Measurements from ENCODE around the gene TTLL8. TPM values are rescaled to one million over a fixed set of nuclear protein-coding genes. Genes with fewer than 3 reads are reported as not detected.

The TTLL8 gene
- total RNA-seq, 4 donors from 2014 or later: not detected

- no peak overlapping the region for H3K27ac ChIP-seq
- peaks cover 0 to 35% (median 0%) of the 10 kb centered on the region in 4 donors for H3K27me3 ChIP-seq
- peaks cover 0 to 16% (median 3%) of the 10 kb centered on the region in 3 donors for H3K4me1 ChIP-seq
- no peak for TF ChIP-seq POLR2A (IDR thresholded peaks at IDR 0.05)
- TF ChIP-seq, protein P1, sequence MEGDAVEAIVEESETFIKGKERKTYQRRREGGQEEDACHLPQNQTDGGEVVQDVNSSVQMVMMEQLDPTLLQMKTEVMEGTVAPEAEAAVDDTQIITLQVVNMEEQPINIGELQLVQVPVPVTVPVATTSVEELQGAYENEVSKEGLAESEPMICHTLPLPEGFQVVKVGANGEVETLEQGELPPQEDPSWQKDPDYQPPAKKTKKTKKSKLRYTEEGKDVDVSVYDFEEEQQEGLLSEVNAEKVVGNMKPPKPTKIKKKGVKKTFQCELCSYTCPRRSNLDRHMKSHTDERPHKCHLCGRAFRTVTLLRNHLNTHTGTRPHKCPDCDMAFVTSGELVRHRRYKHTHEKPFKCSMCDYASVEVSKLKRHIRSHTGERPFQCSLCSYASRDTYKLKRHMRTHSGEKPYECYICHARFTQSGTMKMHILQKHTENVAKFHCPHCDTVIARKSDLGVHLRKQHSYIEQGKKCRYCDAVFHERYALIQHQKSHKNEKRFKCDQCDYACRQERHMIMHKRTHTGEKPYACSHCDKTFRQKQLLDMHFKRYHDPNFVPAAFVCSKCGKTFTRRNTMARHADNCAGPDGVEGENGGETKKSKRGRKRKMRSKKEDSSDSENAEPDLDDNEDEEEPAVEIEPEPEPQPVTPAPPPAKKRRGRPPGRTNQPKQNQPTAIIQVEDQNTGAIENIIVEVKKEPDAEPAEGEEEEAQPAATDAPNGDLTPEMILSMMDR (IDR thresholded peaks at IDR 0.05): no peak
- intact Hi-C loops (cut with DNase I): no loop called here
- 30 to 56% methylated on average over 2 to 3 of the region's 19 CpGs for WGBS, 2 donors
- DNase-seq: no peak
- no peaks in the 10 kb centered on the region for H3K9me3 ChIP-seq
- H3K4me3 ChIP-seq: no peak overlapping the region
- no peaks in the 10 kb centered on the region for H3K36me3 ChIP-seq
Measured at GRCh38 chr22:49996518-49997250, 61.4 kb downstream of the TTLL8 start.

GRCh38 chr22:49996119-49996517 lies 62.0 kb downstream of the TTLL8 start:
- H3K9me3 ChIP-seq: peaks cover 0 to 4% (median 3%) of the 10 kb centered on the region in 3 donors
- no peak for DNase-seq
- TF ChIP-seq, protein P1 (IDR thresholded peaks at IDR 0.05): no peak
- TF ChIP-seq POLR2A (IDR thresholded peaks at IDR 0.05): no peak
- no peak overlapping the region for H3K4me3 ChIP-seq
- intact Hi-C loops (cut with DNase I): no loop called here
- H3K4me1 ChIP-seq: peaks cover 0 to 16% (median 3%) of the 10 kb centered on the region in 3 donors
- no peak overlapping the region for H3K27ac ChIP-seq
- peaks cover 0 to 30% (median 0%) of the 10 kb centered on the region in 4 donors for H3K27me3 ChIP-seq
- no CpG with 5 or more reads among the region's 4 CpGs for WGBS, 2 donors
- no peaks in the 10 kb centered on the region for H3K36me3 ChIP-seq

DNA sequence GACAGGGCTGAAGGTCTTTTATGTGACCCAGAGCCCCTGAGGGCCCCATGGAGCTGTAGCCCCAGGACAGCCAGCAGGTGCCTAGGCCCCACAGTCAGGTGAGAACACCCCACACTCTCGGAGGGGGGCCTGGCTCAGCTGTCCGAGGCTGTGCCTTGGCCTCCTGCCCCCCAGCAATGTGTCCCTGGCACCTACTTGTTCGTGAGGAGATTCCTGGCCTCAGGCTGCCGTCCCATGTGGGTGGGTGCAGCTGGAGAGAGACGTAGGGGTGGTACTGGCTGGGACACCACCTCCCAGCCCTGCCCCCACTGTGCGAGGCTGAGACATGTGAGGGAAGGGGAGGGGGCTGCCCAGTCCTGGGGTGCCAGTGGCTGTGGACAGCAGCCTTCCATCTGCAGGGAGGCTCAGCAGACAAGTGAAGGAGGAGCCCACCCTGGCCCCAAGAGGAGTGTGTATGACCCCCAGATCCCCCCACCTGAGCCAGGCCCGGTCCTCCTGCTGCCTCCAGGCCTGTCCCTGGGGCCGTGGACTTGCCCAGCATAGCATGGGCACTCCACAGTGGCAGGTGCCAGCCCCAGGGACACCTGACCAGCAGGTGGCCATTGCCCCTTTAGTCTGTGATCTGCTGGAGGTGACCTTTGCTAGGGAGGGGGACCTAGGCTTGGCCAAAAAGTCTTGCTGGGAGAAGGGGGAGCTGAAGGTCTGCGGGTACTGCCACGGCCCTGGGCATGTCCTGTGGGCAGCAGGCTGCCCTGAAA lies 62.6 kb downstream of the TTLL8 start:
- H3K4me1 ChIP-seq: peaks cover 0 to 16% (median 3%) of the 10 kb centered on the region in 3 donors
- peaks cover 0 to 9% (median 8%) of the 10 kb centered on the region in 3 donors for H3K9me3 ChIP-seq
- WGBS, 2 donors: 44 to 80% methylated on average over 1 to 2 of the region's 10 CpGs
- H3K27me3 ChIP-seq: peaks cover 0 to 25% (median 0%) of the 10 kb centered on the region in 4 donors
- no peak for DNase-seq
- TF ChIP-seq, protein P1 (IDR thresholded peaks at IDR 0.05): no peak
- no peak for TF ChIP-seq POLR2A (IDR thresholded peaks at IDR 0.05)
- H3K27ac ChIP-seq: no peak overlapping the region
- intact Hi-C loops (cut with DNase I): no loop called here
- no peak overlapping the region for H3K4me3 ChIP-seq
- no peaks in the 10 kb centered on the region for H3K36me3 ChIP-seq

DNA sequence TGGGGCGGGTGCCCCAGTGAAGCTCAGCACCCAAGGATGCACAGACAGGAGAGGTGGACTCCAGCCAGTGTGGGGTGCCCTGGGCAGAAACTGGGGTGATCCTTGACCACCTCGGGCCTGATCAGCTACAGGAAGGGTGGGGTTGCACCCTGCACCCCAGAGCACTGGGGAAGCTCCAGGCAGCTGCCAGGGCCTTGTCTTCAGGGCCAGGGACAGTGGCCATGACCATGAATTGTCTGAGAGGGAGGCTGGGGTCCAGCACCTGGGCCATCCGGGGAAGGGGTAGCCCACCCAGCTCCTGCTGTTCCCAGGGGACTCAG lies 63.1 kb downstream of the TTLL8 start:
- Histone ChIP-seq H3K27me3 (peaks cover 0 to 20% (median 0%) of the 10 kb centered on the region in 4 donors), H3K4me1 (peaks cover 0 to 13% (median 3%) of the 10 kb centered on the region in 3 donors), H3K27ac (no peak overlapping the region), H3K36me3 (no peaks in the 10 kb centered on the region), H3K9me3 (peaks cover 0 to 9% (median 8%) of the 10 kb centered on the region in 3 donors), H3K4me3 (no peak overlapping the region)
- no peak for DNase-seq
- intact Hi-C loops (cut with DNase I): no loop called here
- 37% methylated on average over 2 of the region's 3 CpGs; no CpG with 5 or more reads in 1 of the 2 donors for WGBS, 2 donors
- TF ChIP-seq, protein P1 (IDR thresholded peaks at IDR 0.05): no peak
- TF ChIP-seq POLR2A (IDR thresholded peaks at IDR 0.05): no peak
